ENCODE results near the gene CAPZA2. TPM values are rescaled to one million over a fixed set of nuclear protein-coding genes. Genes with fewer than 3 reads are reported as not detected.
"Not testable (repeated sequence)": the region's sequence is repeated elsewhere in the genome, so short reads cannot be mapped to it uniquely, and the experiment has no call there.

Gene CAPZA2
- total RNA-seq, result 89.7 and 111 TPM in 2 replicates

DNA sequence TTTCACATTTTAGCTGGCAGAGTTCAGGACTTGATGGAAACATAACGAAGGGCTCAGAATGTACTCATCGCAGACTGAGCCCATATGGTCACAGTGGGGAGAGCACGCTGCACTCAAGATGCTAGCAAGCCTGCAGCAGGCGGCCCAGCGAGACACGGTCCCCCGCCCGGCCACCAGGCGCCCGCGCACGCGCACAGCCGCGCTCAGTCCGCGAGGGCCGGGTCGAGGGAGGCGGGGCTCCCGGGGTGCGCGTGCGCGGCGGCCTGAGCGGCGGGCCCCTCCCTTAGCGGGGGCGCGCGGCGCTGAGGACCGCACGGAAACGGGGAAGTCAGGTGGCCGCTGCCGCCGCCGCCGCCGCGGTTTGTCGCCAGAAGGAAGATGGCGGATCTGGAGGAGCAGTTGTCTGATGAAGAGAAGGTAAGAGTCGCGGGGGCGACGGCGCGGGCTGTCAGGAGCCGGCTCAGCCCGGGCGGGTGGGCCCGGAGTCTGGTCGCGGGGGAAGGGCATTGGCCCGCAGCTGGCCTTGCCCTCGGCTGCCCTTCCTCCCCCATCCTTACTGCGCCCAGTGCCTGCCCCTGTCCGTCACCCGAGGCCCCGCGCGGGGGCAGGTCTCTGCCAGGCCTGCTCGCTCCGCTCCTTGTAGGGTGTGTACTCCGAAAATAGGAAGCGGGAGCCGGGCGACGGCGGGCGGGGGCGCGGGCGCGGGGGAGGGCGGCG, at the start of gene CAPZA2:
Gene CAPZA2 (plus strand): TSS at position 354 of the 717 bp plus-strand sequence. CDS start 25 bp downstream, at position 379.
- no peak for DNase-seq (ENCODE audit: low read depth)

DNA sequence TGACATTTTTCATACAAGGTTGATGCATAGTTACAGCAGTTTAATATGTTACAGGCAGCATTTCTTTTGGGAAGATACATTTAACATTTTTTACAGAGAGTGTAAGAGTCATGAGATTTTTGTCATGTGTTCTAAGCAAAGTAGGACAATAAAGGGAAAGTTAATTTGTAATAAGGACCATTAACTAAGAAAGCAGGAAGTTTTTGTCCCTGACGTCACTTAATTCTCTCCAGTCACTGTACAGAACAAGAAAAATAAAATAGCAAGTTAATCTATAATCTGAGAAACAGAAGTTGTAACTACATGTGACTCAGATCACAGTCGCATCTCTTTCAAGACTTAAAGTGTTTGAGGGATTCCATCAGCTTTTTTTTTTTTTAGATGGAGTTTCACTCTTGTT, 49.5 kb upstream of the CAPZA2 start:
- H3K4me3 ChIP-seq (ENCODE audit: low read depth, low read length), result no peak overlapping the region
- peak; percentile 100 for DNase-seq (ENCODE audit: low read depth)
- TF ChIP-seq, protein P1, sequence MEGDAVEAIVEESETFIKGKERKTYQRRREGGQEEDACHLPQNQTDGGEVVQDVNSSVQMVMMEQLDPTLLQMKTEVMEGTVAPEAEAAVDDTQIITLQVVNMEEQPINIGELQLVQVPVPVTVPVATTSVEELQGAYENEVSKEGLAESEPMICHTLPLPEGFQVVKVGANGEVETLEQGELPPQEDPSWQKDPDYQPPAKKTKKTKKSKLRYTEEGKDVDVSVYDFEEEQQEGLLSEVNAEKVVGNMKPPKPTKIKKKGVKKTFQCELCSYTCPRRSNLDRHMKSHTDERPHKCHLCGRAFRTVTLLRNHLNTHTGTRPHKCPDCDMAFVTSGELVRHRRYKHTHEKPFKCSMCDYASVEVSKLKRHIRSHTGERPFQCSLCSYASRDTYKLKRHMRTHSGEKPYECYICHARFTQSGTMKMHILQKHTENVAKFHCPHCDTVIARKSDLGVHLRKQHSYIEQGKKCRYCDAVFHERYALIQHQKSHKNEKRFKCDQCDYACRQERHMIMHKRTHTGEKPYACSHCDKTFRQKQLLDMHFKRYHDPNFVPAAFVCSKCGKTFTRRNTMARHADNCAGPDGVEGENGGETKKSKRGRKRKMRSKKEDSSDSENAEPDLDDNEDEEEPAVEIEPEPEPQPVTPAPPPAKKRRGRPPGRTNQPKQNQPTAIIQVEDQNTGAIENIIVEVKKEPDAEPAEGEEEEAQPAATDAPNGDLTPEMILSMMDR (conservative IDR thresholded peaks at IDR 0.05; ENCODE audit: low read depth, low read length), result no peak

More for the DNA sequence above, at the start of gene CAPZA2:
- peak within 1 kb of the TSS; percentile 96 for H3K4me3 ChIP-seq (ENCODE audit: low read depth, low read length)
- TF ChIP-seq, protein P1 (conservative IDR thresholded peaks at IDR 0.05; ENCODE audit: low read depth, low read length), result no peak

DNA sequence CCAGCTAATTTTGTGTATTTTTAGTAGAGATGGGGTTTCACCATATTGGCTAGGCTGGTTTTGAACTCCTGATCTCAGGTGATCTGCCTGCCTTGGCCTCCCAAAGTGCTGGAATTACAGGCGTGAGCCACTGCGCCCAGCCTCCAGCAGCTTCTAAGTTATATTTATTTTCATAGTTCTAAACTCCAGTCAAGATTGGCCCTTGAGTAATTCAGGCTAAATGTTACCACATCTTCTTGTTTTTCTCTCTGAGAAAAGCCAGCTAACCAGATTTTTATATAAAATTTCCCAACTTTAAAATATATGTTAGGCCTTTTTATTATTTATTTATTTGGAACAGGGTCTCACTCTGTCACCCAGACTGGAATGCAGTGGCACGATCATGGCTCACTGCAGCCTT, 49.0 kb upstream of the CAPZA2 start:
- not testable (repeated sequence) for H3K4me3 ChIP-seq (ENCODE audit: low read depth, low read length); DNase-seq (ENCODE audit: low read depth)

DNA sequence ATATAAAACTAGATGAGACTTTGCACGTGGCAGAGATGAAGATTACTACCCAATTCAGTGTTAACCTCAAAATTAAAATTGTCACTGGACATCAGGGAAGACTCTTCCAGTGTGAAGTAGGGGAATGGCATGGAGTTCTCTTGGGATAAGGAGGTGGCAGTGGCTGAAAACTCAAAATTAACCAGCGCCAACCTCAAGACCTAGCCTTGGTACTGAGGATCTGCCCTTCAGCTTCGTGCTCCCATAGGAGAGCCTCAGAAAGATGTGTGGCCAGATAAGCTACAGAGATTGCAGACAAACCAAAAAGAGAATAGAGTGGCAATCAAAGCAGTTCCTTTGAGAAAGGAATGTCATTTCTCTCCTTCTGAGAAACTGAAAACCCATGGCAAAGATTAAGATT, 47.3 kb upstream of the CAPZA2 start:
- no peak for DNase-seq (ENCODE audit: low read depth)
- TF ChIP-seq, protein P1 (conservative IDR thresholded peaks at IDR 0.05; ENCODE audit: low read depth, low read length), result no peak
- no peak overlapping the region for H3K4me3 ChIP-seq (ENCODE audit: low read depth, low read length)

DNA sequence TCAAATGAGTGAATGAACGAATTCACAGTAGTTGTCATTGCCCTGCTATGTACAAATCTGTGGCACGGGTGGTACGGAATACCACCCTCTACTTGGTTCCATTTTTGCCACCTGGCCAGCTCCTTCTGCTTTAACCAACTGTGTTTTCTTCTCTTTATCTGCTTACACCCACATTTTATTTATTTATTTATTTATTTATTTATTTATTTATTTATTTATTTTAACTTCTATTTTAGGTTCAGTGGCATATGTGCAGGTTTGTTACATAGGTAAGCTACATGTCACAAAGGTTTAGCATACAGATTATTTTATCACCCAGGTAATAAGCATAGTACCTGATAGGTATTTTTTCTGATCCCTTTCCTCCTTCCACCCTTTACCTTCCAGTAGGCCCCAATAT, 42.2 kb upstream of the CAPZA2 start:
- H3K4me3 ChIP-seq (ENCODE audit: low read depth, low read length), result no peak overlapping the region
- DNase-seq (ENCODE audit: low read depth), result no peak
- TF ChIP-seq, protein P1 (conservative IDR thresholded peaks at IDR 0.05; ENCODE audit: low read depth, low read length), result no peak

DNA sequence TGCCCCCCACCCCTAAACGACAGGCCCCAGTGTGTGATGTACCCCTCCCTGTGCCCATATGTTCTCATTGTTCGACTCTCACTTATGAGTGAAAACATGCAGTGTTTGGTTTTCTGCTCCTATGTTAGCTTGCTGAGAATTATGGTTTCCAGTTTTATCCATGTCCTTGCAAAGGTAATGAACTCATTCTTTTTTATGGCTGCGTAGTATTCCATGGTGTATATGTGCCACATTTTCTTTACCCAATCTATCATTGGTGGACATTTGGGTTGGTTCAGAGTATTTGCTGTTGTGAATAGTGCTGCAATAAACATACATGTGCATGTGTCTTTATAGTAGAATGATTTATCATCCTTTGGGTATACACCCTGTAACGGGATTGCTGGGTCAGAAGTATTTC, 40.7 kb upstream of the CAPZA2 start:
- DNase-seq (ENCODE audit: low read depth); H3K4me3 ChIP-seq (ENCODE audit: low read depth, low read length): not testable (repeated sequence)

DNA sequence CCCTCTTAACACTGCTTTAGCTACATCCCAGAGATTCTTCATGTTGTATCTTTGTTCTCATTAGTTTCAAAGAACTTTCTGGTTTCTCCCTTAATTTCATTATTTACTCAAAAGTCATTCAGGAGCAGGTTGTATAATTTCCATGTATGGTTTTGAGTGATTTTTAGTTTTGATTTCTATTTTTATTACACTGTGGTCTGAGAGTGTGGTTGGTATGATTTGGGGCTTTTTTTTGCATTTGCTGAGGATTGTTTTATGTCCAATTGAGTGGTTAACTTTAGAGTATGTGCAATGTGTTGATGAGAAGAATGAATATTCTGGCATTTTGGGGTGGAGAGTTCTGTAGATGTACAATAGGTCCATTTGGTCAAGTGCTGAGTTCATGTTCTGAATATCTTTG, 37.9 kb upstream of the CAPZA2 start:
- TF ChIP-seq, protein P1 (conservative IDR thresholded peaks at IDR 0.05; ENCODE audit: low read depth, low read length), result no peak
- DNase-seq (ENCODE audit: low read depth), result no peak

DNA sequence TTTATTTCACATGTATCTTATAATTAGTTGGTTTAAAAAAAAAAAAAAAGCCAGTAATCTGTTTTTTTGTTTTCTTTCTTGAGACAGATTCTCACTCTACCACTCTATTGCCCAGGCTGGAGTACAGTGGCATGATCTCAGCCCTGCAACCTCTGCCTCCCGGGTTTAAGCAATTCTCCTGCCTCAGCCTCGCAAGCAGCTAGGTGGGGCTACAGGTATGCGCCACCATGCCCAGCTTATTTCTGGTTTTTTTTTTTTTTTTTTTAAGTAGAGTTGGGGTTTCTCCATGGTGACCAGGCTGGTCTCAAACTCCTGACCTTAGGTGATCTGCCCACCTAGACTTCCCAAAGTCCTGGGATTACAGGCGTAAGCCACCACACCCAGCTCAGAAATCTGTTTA, 34.1 kb upstream of the CAPZA2 start:
- H3K4me3 ChIP-seq (ENCODE audit: low read depth, low read length), result no peak overlapping the region
- TF ChIP-seq, protein P1 (conservative IDR thresholded peaks at IDR 0.05; ENCODE audit: low read depth, low read length), result peak; percentile 24
- no peak for DNase-seq (ENCODE audit: low read depth)

More for the DNA sequence above, 37.9 kb upstream of the CAPZA2 start:
- no peak overlapping the region for H3K4me3 ChIP-seq (ENCODE audit: low read depth, low read length)

Measured in epithelial cell of proximal tubule (primary cell).